ENCODE data around the gene ATG10.
"Not testable (repeated sequence)": the region's sequence is repeated elsewhere in the genome, so short reads cannot be mapped to it uniquely, and the experiment has no call there.

The ATG10 gene

GRCh38 chr5:82119889-82120288, 148.1 kb downstream of the ATG10 start:
- DNase-seq, result no peak

- DNase-seq, result no peak
These were observed 158.0 kb downstream of the ATG10 start for GRCh38 chr5:82129723-82130285.

GRCh38 chr5:82130602-82131001, 158.8 kb downstream of the ATG10 start:
- no peak for DNase-seq

GRCh38 chr5:82137205-82137604, 165.4 kb downstream of the ATG10 start:
- DNase-seq, result no peak

GRCh38 chr5:82139837-82140236, 168.0 kb downstream of the ATG10 start:
- DNase-seq, result not testable (repeated sequence)

GRCh38 chr5:82142217-82142841, 170.5 kb downstream of the ATG10 start:
- DNase-seq, result no peak

- DNase-seq, result no peak
These were observed 171.2 kb downstream of the ATG10 start for GRCh38 chr5:82142928-82143577.

GRCh38 chr5:82147860-82148573, 176.2 kb downstream of the ATG10 start:
- no peak for DNase-seq

GRCh38 chr5:82149434-82149833, 177.6 kb downstream of the ATG10 start:
- DNase-seq, result no peak

- DNase-seq, result peak in 10 of 56 donors; percentile 2 to 52 (median 6)
These were observed 178.7 kb downstream of the ATG10 start for GRCh38 chr5:82150559-82150958.

- DNase-seq, result no peak
These were observed 179.4 kb downstream of the ATG10 start for GRCh38 chr5:82151204-82151603.

- no peak for DNase-seq
These were observed 179.8 kb downstream of the ATG10 start for GRCh38 chr5:82151662-82152061.

- DNase-seq, result no peak
These were observed 181.2 kb downstream of the ATG10 start for GRCh38 chr5:82152978-82153481.

GRCh38 chr5:82154776-82155175, 183.0 kb downstream of the ATG10 start:
- no peak for DNase-seq

- DNase-seq, result no peak
These were observed 183.5 kb downstream of the ATG10 start for GRCh38 chr5:82155305-82155704.

- no peak for DNase-seq
These were observed 185.1 kb downstream of the ATG10 start for GRCh38 chr5:82156874-82157273.

- no peak for DNase-seq
These were observed 187.1 kb downstream of the ATG10 start for GRCh38 chr5:82158755-82159413.

GRCh38 chr5:82160948-82161347, 189.1 kb downstream of the ATG10 start:
- no peak for DNase-seq

GRCh38 chr5:82162573-82162972, 190.8 kb downstream of the ATG10 start:
- no peak for DNase-seq

GRCh38 chr5:82163452-82164175, 191.8 kb downstream of the ATG10 start:
- DNase-seq, result no peak

All from amygdala (tissue), 56 donors.